Fibroblast of skin of right quadriceps (primary cell): ENCODE data around the gene GSTT2B.
"Not testable (repeated sequence)": the region's sequence is repeated elsewhere in the genome, so short reads cannot be mapped to it uniquely, and the experiment has no call there.

Source experiments
- DNase-seq: peaks from one replicate; pipeline ENCODE4 v3.0.0-alpha.2; 2013

Gene GSTT2B

DNA sequence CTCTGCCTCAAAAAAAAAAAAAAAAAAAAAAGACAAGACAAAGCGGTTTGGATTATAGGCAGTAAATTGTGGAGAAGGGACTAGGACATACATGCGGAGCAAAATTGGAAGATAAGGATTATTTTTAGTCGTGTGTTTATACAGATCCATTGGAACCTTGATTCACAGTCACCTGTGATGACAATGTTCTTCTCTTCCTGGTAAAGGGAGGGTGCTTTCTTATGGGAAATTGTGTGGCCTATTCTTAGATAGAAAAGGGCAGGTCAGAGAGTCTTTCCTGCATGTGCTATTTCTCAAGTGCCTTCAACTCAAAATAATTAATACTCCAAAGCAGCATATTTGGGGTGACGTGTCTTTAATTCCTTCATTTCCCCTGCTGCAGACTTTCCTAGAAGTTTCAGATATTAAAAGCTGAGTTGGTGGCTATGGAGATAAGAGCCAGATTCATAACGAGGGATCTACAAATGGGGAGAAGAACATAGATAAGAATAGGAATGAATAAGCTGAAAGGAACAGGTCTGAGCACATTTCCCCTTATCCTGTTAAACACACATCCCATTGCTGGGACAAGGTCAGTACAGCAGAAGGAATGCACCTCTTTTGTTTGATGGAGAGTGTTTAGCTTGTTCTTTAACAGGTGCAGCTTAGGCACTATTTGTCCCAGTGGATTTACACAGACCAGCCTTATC is 22.5 kb downstream of the GSTT2B start:
- DNase-seq, result no peak

DNA sequence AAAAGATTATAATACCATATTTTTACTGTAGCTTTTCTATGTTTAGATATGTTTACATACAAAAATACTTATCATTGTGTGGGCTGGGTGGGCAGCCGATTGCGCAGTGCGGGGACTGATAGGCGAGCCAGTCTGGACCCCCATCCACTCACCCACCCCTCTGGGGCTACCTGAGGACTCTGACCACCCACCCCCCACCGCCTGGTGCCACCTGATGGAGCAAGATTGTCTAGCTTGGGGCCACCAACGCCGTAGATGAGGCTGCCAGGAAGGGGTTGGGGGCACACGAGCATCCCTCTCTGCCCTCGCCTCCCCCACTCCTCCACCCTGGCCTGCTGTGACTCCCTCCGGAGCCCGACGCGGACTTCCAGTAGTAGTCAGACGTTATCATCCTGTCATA is 34.4 kb downstream of the GSTT2B start:
- no peak for DNase-seq

DNA sequence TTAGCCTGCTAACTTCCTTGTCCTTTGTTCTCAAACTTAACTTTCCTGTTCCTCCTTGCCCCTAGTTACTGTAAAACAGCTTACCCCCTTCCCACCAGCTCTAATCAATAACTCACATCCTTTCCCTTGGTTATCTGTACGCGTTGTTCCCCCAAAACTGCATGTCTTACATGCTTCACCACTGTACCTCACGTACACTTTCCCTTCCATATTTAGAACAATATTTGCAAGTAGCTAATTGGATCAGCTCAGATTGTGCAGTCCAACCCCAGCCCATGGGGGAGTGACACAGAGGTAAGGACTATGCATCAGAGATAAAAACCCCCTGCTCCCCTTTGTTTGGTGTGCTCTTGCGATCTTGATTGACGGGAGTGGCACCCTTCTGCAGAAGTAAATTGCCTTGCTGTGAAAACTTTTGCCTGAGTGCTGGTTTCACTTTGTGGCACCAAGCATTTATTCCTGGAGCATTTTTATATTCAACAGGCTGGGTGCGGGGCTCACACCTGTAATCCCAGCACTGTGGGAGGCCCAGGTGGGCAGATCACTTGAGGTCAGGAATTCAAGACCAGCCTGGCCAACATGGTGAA is 35.9 kb downstream of the GSTT2B start:
- DNase-seq, result no peak

DNA sequence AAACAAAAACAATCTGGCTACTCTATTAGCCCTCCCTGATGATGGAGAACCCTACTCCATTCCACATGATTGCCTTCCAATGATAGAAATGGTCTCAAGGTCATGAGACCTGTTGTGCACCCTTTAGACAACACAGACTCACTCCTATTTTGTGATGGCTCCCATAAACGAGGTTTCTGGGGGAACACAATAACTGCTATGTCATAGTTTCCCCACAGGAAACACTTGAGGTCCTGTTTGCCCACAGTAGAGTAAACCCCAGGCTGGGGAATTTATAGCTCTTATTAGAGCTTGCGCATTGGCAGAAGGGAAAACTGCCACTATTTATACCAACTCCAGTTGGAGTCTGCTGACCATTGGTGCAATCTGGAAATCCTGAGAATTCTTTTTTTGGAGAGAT is 38.1 kb downstream of the GSTT2B start:
- DNase-seq, result no peak

GRCh38 chr22:23921586-23922201 is 39.3 kb downstream of the GSTT2B start:
- not testable (repeated sequence) for DNase-seq

DNA sequence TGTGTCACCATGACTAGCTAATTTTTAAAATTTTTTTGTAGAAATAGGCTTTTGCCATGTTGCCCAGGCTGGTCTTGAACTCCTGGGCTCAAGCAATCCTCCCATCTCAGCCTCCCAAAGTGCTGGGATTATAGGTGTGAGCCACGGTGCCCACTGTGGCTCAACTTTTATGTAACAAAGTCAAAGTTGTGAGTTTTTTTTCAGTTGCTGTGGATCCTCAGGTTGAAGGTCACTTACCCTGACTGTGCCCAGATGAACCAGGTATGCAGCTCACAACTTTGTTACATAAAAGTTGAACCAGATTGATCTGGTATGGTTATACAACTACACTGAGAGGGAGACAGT is 40.8 kb downstream of the GSTT2B start:
- not testable (repeated sequence) for DNase-seq

- no peak for DNase-seq
These were observed 45.7 kb downstream of the GSTT2B start for GRCh38 chr22:23915290-23915689.

DNA sequence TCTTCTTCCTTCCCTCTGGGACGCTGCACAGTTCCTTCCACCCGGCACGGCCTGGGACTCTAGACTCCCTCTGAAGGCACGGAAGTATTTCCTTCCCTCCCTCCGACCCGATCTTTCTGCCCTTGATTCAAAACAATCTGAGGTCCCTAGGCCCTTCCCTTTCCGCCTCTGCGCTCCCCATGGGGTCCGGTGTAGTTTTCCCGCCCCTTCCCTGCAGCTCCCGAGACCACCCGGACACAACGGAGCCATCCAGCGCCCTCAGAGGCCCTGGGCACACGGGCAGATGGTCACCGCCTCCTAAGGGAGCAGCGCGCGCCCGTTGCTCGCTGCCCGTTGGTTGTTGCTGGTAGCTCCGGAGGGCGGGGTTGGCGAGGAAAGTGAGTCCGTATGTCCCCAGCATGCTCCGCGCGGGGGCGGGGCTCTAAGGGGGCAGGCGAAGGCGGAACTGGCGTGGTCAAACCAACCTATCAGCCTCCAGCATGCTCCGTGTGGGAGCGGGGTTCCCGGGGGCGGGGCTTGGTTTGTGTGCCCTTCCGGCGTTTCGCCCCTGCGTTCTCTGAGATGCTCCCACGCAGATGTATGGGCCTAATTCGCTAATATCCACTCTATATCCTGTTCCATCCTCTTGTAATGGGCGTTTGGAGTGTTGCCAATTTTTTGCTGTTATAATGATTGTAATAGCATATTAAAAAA is 47.2 kb downstream of the GSTT2B start:
- DNase-seq, result peak; percentile 99

DNA sequence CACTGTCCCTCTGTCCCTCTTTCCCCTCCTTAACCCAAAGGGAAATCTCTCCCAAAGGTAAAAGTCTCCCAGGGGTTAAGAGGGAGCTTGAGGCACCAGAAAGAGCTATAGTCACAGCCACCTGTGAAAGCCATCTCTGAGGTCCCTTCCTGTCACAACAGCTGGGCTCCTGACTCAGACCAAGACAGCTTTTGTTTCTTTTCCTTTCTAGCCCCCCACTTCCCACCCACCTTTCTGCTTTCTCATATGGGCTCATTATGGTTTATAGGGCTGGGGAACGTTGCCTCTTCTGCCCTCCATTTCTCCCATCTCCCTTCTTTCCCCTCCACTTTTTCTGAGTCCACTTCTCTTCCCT is 47.7 kb downstream of the GSTT2B start:
- DNase-seq, result no peak

- DNase-seq, result no peak
These were observed 48.6 kb downstream of the GSTT2B start for GRCh38 chr22:23912293-23912903.

GRCh38 chr22:23911318-23911980 is 49.5 kb downstream of the GSTT2B start:
- no peak for DNase-seq

DNA sequence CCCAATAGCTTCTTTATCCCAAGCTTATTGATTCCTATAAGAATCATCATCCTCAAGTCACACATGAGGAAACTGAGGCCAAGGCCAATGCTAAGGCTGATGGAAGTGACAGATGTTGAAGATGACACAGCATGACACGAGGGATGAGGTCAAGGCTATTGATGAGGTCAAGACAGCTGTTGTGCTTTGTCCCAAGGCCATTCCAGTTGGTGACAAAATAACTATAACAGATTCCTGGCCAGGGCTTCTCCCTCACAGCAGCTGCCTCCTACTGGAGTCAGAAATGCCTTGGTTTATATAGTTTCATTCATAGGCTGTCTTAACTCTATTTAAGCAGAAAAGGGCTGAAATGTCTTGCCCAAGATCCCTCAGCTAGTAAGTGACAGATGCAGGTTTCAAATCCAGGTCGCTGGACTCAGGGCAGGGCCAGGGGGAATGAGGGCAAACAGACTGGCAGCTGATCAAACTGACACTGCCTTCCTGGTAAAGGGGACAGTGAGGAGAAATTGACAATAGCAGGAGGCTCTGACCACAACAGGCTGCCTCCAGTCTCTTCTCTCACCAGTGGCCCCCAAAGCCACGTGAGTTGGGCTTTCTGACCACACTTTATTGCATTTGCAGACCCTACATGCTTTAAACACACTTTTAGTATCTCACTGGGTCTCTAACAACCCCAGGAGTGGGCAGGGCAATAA is 50.4 kb downstream of the GSTT2B start:
- DNase-seq, result no peak

DNA sequence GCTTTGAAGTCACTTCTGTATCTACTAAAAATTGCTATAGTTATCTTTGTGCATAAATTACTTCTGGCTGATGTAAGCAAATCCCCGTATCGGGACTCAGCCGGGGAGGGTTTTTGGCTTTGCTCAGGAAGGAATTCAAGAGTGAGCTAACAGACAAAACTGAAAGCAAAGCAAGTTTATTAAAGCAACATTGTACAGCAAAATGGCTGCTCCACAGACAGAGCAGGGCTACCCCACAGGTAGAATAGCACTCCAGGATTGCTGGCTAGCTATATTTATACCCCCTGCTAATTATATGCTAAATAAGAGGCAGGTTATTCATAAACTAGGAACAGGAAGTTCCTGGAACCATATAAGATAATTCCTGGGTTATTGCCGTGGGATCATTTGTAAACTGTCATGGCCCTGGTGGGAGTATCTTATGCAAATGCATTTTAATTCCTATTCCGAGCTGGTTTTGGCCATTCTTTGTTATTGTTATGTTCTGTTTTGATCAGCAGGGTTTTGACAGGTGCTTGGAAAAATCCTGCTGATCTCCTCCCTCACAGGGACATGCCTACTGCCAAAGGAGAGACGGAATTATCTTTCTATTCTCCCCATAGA is 51.6 kb downstream of the GSTT2B start:
- DNase-seq, result no peak

- no peak for DNase-seq
These were observed 52.3 kb downstream of the GSTT2B start for GRCh38 chr22:23908587-23909205.

DNA sequence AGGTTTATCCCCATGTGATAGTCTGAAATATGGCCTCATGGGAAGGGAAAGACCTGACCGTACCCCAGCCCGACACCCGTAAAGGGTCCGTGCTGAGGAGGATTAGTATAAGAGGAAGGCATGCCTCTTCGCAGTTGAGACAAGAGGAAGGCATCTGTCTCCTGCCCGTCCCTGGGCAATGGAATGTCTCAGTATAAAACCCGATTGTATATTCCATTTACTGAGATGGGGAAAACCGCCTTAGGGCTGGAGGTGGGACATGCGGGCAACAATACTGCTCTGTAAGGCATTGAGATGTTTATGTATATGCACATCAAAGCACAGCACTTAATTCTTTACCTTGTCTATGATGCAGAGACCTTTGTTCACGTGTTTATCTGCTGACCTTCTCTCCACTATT is 53.6 kb downstream of the GSTT2B start:
- not testable (repeated sequence) for DNase-seq
